KMS-11 (cell line): ENCODE results near the gene RAD51AP1.

ENCODE experiments used
- H2AFZ ChIP-seq: fragments of 200-600 bp; sonication (generic); 2 replicates; pipeline ENCODE4 v1.6.1; 2016; ENCODE audit warnings: antibody characterized with exemption, mixed run types, low read depth
- H3K27ac ChIP-seq: fragments of 200-600 bp; sonication (generic); 2 replicates; pipeline ENCODE4 v1.6.1; 2016; ENCODE audit warnings: mild to moderate bottlenecking, mixed run types
- H3K27me3 ChIP-seq: fragments of 200-600 bp; sonication (generic); 2 replicates; pipeline ENCODE4 v1.6.1; 2017; ENCODE audit warnings: mild to moderate bottlenecking, low read depth, mixed run types, moderate library complexity; ENCODE audit not compliant: insufficient read depth
- H3K36me3 ChIP-seq: fragments of 200-600 bp; sonication (generic); 2 replicates; pipeline ENCODE4 v1.6.1; 2017; ENCODE audit warnings: mild to moderate bottlenecking, mixed run types; ENCODE audit not compliant: insufficient read depth
- H3K4me1 ChIP-seq: fragments of 200-600 bp; sonication (generic); 2 replicates; pipeline ENCODE4 v1.6.1; 2016; ENCODE audit warnings: mild to moderate bottlenecking, low read depth, mixed run types; ENCODE audit not compliant: poor library complexity, severe bottlenecking
- H3K4me2 ChIP-seq: fragments of 200-600 bp; sonication (generic); 2 replicates; pipeline ENCODE4 v1.7.0; 2016; ENCODE audit warnings: mild to moderate bottlenecking, mixed run types
- H3K4me3 ChIP-seq: fragments of 200-600 bp; sonication (generic); IDR thresholded peaks from 2 replicates; pipeline ENCODE4 v1.6.1; 2017; ENCODE audit warnings: low read depth, low read length, mixed read lengths; ENCODE audit not compliant: insufficient read depth
- H3K79me2 ChIP-seq: fragments of 200-600 bp; sonication (generic); 2 replicates; pipeline ENCODE4 v1.6.1; 2016; ENCODE audit warnings: low read depth, mixed run types; ENCODE audit not compliant: insufficient read depth
- H3K9ac ChIP-seq: fragments of 200-600 bp; sonication (generic); 2 replicates; pipeline ENCODE4 v1.6.1; 2016; ENCODE audit warnings: mild to moderate bottlenecking, mixed run types
- H4K20me1 ChIP-seq: fragments of 200-600 bp; sonication (generic); 2 replicates; pipeline ENCODE4 v1.6.1; 2016; ENCODE audit warnings: mild to moderate bottlenecking, mixed run types; ENCODE audit not compliant: insufficient read depth
- CTCF ChIP-seq: fragments of 200-600 bp; sonication (generic); conservative IDR thresholded peaks from 2 replicates; pipeline ENCODE4 v1.6.1; 2017; ENCODE audit warnings: low read depth, mild to moderate bottlenecking, antibody characterized with exemption, low read length, moderate library complexity, mixed read lengths

Gene RAD51AP1

GRCh38 chr12:4607056-4607455 lies 68.4 kb downstream of the RAD51AP1 start:
- H3K27me3 ChIP-seq: no peaks in the 10 kb centered on the region
- no peak overlapping the region for H3K9ac ChIP-seq
- H4K20me1 ChIP-seq: no peaks in the 10 kb centered on the region
- H3K4me3 ChIP-seq: no peak overlapping the region
- no peaks in the 10 kb centered on the region for H3K36me3 ChIP-seq
- H3K4me1 ChIP-seq: peaks cover 12% of the 10 kb centered on the region
- no peak overlapping the region for H2AFZ ChIP-seq
- no peak overlapping the region for H3K27ac ChIP-seq
- no peaks in the 10 kb centered on the region; the same call in 1 of the 2 replicates for H3K79me2 ChIP-seq
- H3K4me2 ChIP-seq: no peak overlapping the region
- TF ChIP-seq CTCF: no peak

GRCh38 chr12:4609071-4609470 lies 70.4 kb downstream of the RAD51AP1 start:
- H3K36me3 ChIP-seq: no peaks in the 10 kb centered on the region
- no peaks in the 10 kb centered on the region; the same call in 1 of the 2 replicates for H3K79me2 ChIP-seq
- TF ChIP-seq CTCF: no peak
- no peak overlapping the region for H3K4me3 ChIP-seq
- H4K20me1 ChIP-seq: no peaks in the 10 kb centered on the region
- no peak overlapping the region for H3K27ac ChIP-seq
- H3K4me2 ChIP-seq: no peak overlapping the region
- no peak overlapping the region for H2AFZ ChIP-seq
- H3K27me3 ChIP-seq: no peaks in the 10 kb centered on the region
- no peak overlapping the region for H3K9ac ChIP-seq
- peaks cover 12% of the 10 kb centered on the region for H3K4me1 ChIP-seq
